GM19438 (cell line): ENCODE data around the gene EDN2.

Experiments used
- ATAC-seq: cut with Tn5 transposase; IDR thresholded peaks from one replicate; pipeline ENCODE4 v1.9.1; 2021; ENCODE audit warnings: low read depth; ENCODE audit not compliant: unreplicated experiment

Gene EDN2

GRCh38 chr1:41468122-41468762 lies 16.2 kb downstream of the EDN2 start:
- ATAC-seq: no peak

DNA sequence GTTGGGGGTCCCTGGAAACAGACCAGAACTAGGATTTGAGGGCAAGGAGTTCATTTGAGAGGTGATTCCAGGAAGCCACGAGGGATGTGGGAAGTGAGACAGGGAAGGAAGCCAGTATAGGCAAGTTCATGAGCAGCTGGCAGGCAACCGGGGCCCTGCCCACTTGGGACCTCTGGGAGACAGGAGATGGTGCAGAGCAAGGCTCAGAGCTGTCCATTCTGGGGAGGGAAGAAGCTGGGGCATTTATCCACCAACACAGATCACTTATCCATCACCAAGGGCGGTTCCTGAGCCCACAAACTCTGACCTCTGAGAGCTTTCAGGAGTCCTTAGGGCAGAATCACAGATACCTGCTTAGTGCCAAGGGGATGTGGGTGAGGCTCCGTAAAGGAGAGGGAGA lies 16.8 kb downstream of the EDN2 start:
- ATAC-seq: no peak

DNA sequence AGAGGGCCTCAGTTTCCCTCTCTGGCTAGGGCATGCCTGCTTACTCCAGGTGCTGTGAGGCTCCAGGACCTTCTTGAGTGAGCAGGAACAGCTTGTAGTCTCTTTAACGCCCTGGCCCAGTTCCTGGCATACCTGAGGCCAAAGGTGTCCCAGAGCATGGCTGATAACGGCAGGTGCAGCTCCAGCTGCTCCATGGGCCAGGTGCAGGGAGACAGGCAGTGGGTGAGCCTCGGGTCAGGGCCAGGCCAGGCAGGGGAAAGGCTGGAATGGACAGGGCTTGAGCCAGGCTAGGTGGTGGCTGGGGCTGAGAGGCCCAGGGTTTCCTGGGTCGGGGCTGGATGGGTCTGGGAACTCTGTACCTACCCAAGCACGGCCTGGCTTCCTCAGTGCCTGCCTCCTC lies 18.3 kb downstream of the EDN2 start:
- no peak for ATAC-seq

DNA sequence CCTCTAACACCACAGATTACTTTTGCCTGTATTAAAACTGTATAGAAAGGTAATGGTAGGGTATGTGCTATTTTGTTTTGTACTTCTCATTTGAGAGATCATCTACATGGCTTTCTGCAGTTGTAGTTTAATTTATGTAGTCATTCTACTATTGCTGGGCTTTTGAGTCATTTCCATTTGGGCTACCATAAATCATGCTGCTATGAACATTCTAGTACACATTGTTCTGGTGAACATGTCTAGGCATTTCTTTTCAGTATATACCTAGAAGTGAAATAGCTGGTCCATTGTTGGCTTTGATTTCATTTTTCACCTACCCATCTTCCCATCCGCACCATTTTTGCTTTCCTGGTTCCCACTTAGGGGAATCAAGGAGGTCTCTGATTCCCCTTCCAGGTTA lies 18.7 kb downstream of the EDN2 start:
- ATAC-seq: no peak

- ATAC-seq: no peak
Observed at GRCh38 chr1:41464885-41465284, 19.6 kb downstream of the EDN2 start.

DNA sequence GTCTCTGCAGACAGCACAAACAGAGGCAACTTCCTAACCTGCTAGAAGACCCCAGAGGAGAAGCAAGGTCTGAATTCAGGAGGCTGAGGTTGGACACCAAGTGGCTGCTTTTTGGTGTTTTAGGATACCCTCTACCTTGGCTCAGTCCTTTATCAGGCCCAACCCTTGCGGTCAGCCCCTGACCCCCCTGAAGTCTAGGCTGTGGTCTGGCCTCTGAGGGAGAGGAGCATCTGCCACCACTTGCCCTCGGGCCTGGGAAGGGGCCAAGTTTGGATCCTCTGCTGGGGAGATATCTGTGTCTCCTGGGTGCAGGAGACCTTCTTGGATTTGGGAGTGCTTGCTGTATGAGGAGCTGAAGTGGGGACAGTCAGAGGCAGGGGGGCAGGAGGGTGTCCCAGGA lies 21.0 kb downstream of the EDN2 start:
- ATAC-seq: no peak

DNA sequence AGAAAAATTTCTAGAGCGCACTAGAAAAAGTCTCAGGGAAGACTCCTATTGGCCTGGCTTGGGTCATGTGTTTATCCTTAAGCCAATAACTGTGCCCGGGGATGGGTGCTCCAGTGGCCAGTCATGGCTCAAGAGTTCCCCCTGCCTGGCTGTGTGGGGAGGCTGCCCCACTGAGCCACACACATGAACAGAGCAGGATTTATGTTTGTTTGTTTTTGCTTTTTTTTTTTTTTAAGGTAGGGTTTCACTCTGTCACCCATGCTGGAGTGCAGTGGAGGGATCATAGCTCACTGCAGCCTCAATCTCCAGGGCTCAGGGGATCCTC lies 21.8 kb downstream of the EDN2 start:
- no peak for ATAC-seq

GRCh38 chr1:41461790-41462679 lies 22.4 kb downstream of the EDN2 start:
- no peak for ATAC-seq

GRCh38 chr1:41456847-41457540 lies 27.5 kb downstream of the EDN2 start:
- no peak for ATAC-seq

- no peak for ATAC-seq
Observed at GRCh38 chr1:41455479-41456332, 28.8 kb downstream of the EDN2 start.

DNA sequence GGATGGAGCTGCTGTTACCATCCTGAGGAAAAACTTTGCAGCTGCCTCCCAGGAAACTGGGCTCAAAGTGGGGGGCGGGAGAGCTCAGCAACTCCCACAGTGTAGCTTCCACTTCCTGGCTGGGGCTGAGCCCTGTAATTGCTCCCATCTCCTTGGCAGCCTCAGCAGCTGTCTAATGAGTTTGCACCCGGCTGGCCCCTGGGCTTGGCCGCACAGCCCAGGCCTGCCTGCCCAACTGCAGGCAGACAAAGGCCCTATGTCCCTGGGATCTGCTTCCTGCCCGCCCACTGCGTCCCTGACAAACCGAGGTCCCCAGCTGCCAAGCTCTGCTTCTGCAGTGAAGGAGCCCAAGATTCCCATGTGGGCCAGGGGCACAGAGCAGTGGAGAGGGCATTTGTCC lies 30.1 kb downstream of the EDN2 start:
- ATAC-seq: no peak

DNA sequence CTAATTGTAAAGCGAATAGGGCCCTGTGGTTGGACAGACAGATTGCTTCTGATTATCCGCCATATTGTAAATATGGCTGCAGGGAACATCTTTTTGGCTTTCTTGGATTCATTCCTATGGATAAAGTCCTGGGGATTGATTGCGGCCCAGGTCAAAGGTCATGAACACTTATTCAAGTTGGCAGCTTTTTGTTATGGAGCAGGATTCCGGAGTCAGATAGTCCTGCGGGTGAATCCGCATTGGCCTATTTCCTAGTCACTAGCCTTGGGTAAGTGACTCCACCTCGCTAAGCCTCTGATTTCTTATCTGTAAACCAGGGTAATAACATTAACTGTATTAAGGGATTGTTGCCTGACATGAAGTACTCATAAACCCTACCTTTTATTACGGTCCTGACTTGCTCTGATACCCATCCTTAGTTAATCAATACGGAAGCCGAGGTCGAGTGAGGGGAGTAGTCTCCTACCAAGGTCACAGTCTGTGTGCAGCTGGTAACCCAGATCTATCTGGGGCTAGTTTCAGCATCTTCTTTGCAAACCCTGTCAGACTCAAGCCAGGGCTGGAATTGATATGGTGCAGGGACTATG lies 31.7 kb downstream of the EDN2 start:
- ATAC-seq: no peak

DNA sequence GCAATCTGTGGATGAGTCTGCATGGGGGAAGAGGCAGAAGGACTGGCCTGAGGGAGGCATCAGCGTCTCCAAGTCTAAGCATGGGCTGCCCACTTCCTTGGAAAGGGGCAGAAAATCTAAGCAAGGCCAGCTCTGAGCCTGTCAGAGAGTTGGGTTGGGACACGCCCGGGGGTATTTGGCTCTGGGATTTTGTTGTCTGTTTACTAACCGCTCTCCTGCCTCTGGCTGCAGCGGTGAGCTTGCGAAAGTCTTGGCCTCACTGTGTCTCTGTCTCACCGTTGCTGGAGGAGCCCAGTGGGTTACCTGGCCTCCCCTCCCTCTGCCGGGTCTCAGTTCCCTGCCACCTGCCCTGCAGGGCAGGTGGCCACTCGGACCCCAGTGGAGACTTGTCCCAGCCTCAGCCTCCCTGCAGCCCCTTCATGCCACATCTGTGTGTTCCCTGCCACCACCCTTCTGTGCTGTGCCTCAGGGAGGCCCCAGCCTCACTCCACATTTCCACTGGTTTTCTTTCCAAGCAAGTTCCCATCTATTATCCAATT lies 33.7 kb downstream of the EDN2 start:
- no peak for ATAC-seq

GRCh38 chr1:41449326-41449921 lies 35.1 kb downstream of the EDN2 start:
- no peak for ATAC-seq

- ATAC-seq: no peak
Observed at GRCh38 chr1:41448821-41449220, 35.7 kb downstream of the EDN2 start.

GRCh38 chr1:41447995-41448770 lies 36.3 kb downstream of the EDN2 start:
- ATAC-seq: no peak

DNA sequence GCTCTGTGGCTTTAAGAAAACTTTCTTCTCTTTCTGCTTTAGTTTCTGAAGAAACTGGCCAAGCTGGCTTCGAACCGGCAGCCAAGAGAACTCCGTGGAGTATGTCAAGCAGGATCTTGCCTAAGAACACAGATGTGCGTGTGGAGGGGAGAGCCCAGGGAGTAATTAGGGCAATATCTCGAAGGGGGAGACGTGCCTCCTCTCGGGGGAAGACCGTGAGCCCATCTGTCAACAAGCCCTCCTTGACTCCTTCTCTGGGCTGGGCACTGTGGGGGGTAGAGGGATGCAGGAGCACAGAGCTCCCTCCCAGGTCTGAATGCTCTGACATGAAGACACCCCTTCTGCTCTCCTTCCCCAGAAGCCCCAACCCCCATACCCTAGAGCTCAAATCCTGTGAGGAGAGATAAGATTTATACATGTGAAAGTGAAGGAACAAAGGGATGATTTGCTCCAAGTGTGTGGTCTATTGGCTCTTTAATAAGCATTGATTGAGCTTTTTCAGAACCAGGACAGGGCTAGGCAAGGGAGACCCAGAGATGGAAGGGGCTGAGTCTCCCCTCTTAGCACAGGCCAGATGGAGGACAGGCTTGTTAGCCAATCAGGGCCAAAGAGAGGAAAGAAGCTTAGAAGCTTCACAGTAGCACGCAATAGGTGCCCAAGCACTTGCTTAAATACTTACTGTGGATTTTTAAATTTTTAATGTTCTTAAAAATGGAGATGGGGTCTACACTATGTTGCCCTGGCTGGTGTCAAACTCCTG lies 37.5 kb downstream of the EDN2 start:
- no peak for ATAC-seq

GRCh38 chr1:41444785-41445184 lies 39.7 kb downstream of the EDN2 start:
- ATAC-seq: no peak
